Kidney glomerular epithelial cell (primary cell): Measurements from ENCODE around the gene SLC47A2.
"Not testable (repeated sequence)": the region's sequence is repeated elsewhere in the genome, so short reads cannot be mapped to it uniquely, and the experiment has no call there.

Experiments used
- DNase-seq: peaks from one replicate; lab custom pipeline; 2025; lab: John Stamatoyannopoulos, UW

Gene SLC47A2

GRCh38 chr17:19716108-19717030 is at the start of gene SLC47A2:
TSS of gene SLC47A2 (minus strand) at chr17:19716584. CDS start at chr17:19716555, 29 bp downstream.
- peak; percentile 72 for DNase-seq

GRCh38 chr17:19766016-19766415 is 49.6 kb upstream of the SLC47A2 start:
- DNase-seq, result no peak

GRCh38 chr17:19763991-19764390 is 47.6 kb upstream of the SLC47A2 start:
- not testable (repeated sequence) for DNase-seq

GRCh38 chr17:19763416-19763815 is 47.0 kb upstream of the SLC47A2 start:
- no peak for DNase-seq

GRCh38 chr17:19762515-19762961 is 46.2 kb upstream of the SLC47A2 start:
- DNase-seq, result peak; percentile 43

GRCh38 chr17:19760746-19761145 is 44.4 kb upstream of the SLC47A2 start:
- no peak for DNase-seq

GRCh38 chr17:19759568-19760549 is 43.5 kb upstream of the SLC47A2 start:
- no peak for DNase-seq

- no peak for DNase-seq
These were observed 41.3 kb upstream of the SLC47A2 start for GRCh38 chr17:19757536-19758180.

GRCh38 chr17:19756546-19756945 is 40.2 kb upstream of the SLC47A2 start:
- no peak for DNase-seq

GRCh38 chr17:19755821-19756510 is 39.6 kb upstream of the SLC47A2 start:
- DNase-seq, result no peak

- DNase-seq, result no peak
These were observed 39.0 kb upstream of the SLC47A2 start for GRCh38 chr17:19755392-19755791.

GRCh38 chr17:19753661-19754463 is 37.5 kb upstream of the SLC47A2 start:
- no peak for DNase-seq

- peak; percentile 80 for DNase-seq
These were observed 36.7 kb upstream of the SLC47A2 start for GRCh38 chr17:19753051-19753509.

GRCh38 chr17:19752216-19753050 is 36.0 kb upstream of the SLC47A2 start:
- DNase-seq, result no peak

GRCh38 chr17:19750835-19751234 is 34.5 kb upstream of the SLC47A2 start:
- DNase-seq, result no peak

GRCh38 chr17:19750020-19750572 is 33.7 kb upstream of the SLC47A2 start:
- DNase-seq, result no peak

- DNase-seq, result no peak
These were observed 32.4 kb upstream of the SLC47A2 start for GRCh38 chr17:19748807-19749193.

GRCh38 chr17:19747829-19748806 is 31.7 kb upstream of the SLC47A2 start, which contains the start of gene ALDH3A1:
TSS of gene ALDH3A1 (minus strand) at chr17:19748298. CDS start at chr17:19745129, 3,169 bp downstream.
- no peak for DNase-seq
